Activated CD4-positive, alpha-beta T cell treated with anti-CD3 and anti-CD28 coated beads for 36 hours (primary cell): ENCODE results near the gene MCTP1. TPM values are rescaled to one million over a fixed set of nuclear protein-coding genes. Genes with fewer than 3 reads are reported as not detected.

ENCODE experiments used
- ATAC-seq: fragments of 200-7000 bp; cut with Tn5 transposase; one replicate; pipeline ENCODE4 v1.10.0; 2021; ENCODE audit warnings: mild to moderate bottlenecking, moderate library complexity
- CTCF ChIA-PET: fragments of 350-600 bp; sonication (Branson Sonifier 250); formaldehyde crosslinking; loops from one replicate; lab custom pipeline; 2021; ENCODE audit warnings: antibody characterized with exemption; lab: Charles Lee
- POLR2A ChIA-PET: fragments of 350-600 bp; sonication (Branson Sonifier 250); formaldehyde crosslinking; loops from one replicate; lab custom pipeline; 2021; ENCODE audit warnings: antibody characterized with exemption, inconsistent platforms; lab: Charles Lee
- DNase-seq: peaks from one replicate; pipeline ENCODE4 v3.0.0-alpha.2; 2020
- H3K27ac Mint-ChIP-seq: one replicate; pipeline ENCODE4 v1.8.0; 2021; ENCODE audit warnings: mixed read lengths
- H3K27me3 Mint-ChIP-seq: one replicate; pipeline ENCODE4 v1.8.0; 2021; ENCODE audit warnings: mixed read lengths
- H3K36me3 Mint-ChIP-seq: one replicate; pipeline ENCODE4 v1.8.0; 2021; ENCODE audit warnings: low read depth, mixed read lengths
- H3K4me1 Mint-ChIP-seq: one replicate; pipeline ENCODE4 v1.8.0; 2021; ENCODE audit warnings: mixed read lengths
- H3K4me3 Mint-ChIP-seq: one replicate; pipeline ENCODE4 v1.8.0; 2021; ENCODE audit warnings: mild to moderate bottlenecking, moderate library complexity, mixed read lengths
- H3K9me3 Mint-ChIP-seq: one replicate; pipeline ENCODE4 v1.8.0; 2021; ENCODE audit warnings: low read depth, mixed read lengths
- intact Hi-C, 2 experiments: fragments of 100-400 bp; cut with DNase I in 1 of 2; cut with micrococcal nuclease in 1 of 2; formaldehyde crosslinking; loops; one replicate each; pipeline versions ENCODE4 v1.14.2 to v1.15.1; 2022 to 2024; cut with DNase I, micrococcal nuclease
- total RNA-seq, 2 experiments: library from RNA; stranded (reverse); gene quantifications; one replicate each; pipeline ENCODE4 v1.2.3, GENCODE V29; 2021

The MCTP1 gene
- total RNA-seq, 2 experiments from 2014 or later, result 0.32 to 0.53 TPM

DNA sequence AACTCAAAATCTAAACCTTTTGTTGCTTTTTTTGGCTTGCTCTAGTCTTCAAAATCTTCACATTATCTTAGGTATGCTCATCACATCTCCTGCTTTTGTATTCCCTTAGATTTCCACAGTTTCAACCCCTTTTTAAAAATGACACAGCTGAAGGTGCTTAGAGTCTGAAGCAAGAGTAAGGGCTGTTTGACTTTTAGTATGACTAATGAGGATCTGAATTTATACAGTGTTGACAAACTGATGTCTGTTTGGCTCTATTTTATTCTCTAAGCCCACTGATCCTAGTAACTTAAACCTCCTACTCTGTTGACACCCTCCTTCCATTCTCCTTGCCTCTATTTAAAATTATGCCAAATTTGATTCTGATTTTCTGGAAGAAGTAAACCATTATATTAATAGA lies 200.1 kb downstream of the MCTP1 start:
- CTCF ChIA-PET, result no interaction called here

DNA sequence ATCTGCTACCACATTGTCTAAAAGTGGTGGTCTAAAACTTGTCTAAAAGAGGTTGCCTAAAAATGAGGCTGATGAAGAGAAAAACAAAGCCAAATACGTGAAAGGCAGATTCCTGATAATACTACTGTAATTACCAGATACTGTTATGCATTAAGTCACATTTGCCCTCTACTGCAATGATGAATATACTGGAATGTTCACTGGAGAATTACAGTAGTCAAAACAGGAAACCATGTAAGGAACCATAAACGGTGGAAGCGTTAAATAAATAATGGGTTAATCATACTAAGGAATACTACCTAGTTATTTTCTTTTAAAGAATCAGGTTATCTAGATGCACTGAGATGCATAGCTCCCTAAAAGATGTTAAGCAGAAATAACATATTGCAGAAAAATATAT lies 201.3 kb downstream of the MCTP1 start:
- Mint-ChIP-seq H3K9me3 (no peaks in the 10 kb centered on the region), H3K27ac (no peak overlapping the region), H3K4me3 (no peak overlapping the region), H3K36me3 (no peaks in the 10 kb centered on the region), H3K4me1 (peaks cover 13% of the 10 kb centered on the region), H3K27me3 (peaks cover 4% of the 10 kb centered on the region)
- ATAC-seq, result no peak
- DNase-seq, result no peak
- POLR2A ChIA-PET, result no interaction called here
- CTCF ChIA-PET, result no interaction called here
- intact Hi-C loops, result loop anchor here (5.0 to 10.0 kb wide), 2 partner anchors 119 to 291 kb away; no protein-coding TSS in a partner anchor

More for the DNA sequence above, 200.1 kb downstream of the MCTP1 start:
- Mint-ChIP-seq H3K27me3 (peaks cover 4% of the 10 kb centered on the region), H3K27ac (no peak overlapping the region), H3K4me3 (no peak overlapping the region), H3K36me3 (no peaks in the 10 kb centered on the region), H3K4me1 (peaks cover 13% of the 10 kb centered on the region), H3K9me3 (no peaks in the 10 kb centered on the region)
- DNase-seq, result no peak
- POLR2A ChIA-PET, result no interaction called here
- no peak for ATAC-seq
- intact Hi-C loops, result loop anchor here (5.0 to 10.0 kb wide), 2 partner anchors 120 to 292 kb away; no protein-coding TSS in a partner anchor

- DNase-seq (no peak), ATAC-seq (no peak)
- ChIA-PET POLR2A (no interaction called here), CTCF (no interaction called here)
- H3K9me3 Mint-ChIP-seq, result no peaks in the 10 kb centered on the region
- H3K4me1 Mint-ChIP-seq, result peaks cover 13% of the 10 kb centered on the region
- no peak overlapping the region for H3K27ac Mint-ChIP-seq
- no peaks in the 10 kb centered on the region for H3K36me3 Mint-ChIP-seq
- H3K27me3 Mint-ChIP-seq, result peaks cover 5% of the 10 kb centered on the region
- H3K4me3 Mint-ChIP-seq, result peak overlapping the region; percentile 11
- intact Hi-C loops, result loop anchor here (5.0 to 10.0 kb wide), 2 partner anchors 117 to 290 kb away; no protein-coding TSS in a partner anchor
Observed at GRCh38 chr5:95081982-95082381, 202.9 kb downstream of the MCTP1 start.

DNA sequence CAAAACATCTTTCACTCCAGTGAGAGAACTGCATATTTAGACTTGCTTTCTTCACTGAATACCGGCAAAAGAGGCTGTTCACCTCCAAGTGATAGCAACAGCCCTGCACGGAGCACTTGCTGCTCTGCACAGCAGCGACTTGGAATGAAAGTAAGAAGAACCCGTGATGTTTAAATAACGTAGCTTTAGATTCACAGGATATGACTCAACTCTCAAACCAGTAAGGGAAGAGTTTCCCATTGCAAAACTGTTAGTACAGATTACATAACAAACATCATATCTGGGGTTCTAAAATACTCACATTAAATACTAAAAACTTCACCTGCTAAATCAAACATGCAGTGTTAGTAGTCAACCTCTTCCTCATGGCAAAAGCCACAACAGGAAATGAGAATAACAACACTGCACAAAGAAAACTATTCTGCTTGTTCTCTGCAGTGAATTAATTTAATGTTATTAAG lies 203.4 kb downstream of the MCTP1 start:
- Mint-ChIP-seq H3K27ac (no peak overlapping the region), H3K4me1 (peaks cover 13% of the 10 kb centered on the region), H3K4me3 (peak overlapping the region; percentile 30), H3K27me3 (peaks cover 7% of the 10 kb centered on the region), H3K36me3 (no peaks in the 10 kb centered on the region), H3K9me3 (no peaks in the 10 kb centered on the region)
- intact Hi-C loops, result loop anchor here (5.0 to 10.0 kb wide), 2 partner anchors 117 to 289 kb away; no protein-coding TSS in a partner anchor
- ATAC-seq, result peak; percentile 99
- ChIA-PET POLR2A (no interaction called here), CTCF (interaction anchor here (1.3 kb wide), 1 partner anchor 104 kb away, joined by 3 read pairs; no protein-coding TSS in a partner anchor)
- peak; percentile 56 for DNase-seq

GRCh38 chr5:95080441-95080840 lies 204.5 kb downstream of the MCTP1 start:
- CTCF ChIA-PET, result interaction anchor here (1.3 kb wide), 1 partner anchor 103 kb away, joined by 3 read pairs; no protein-coding TSS in a partner anchor
- ATAC-seq, result no peak
- intact Hi-C loops, result loop anchor here (5.0 to 10.0 kb wide), 2 partner anchors 116 to 288 kb away; no protein-coding TSS in a partner anchor

DNA sequence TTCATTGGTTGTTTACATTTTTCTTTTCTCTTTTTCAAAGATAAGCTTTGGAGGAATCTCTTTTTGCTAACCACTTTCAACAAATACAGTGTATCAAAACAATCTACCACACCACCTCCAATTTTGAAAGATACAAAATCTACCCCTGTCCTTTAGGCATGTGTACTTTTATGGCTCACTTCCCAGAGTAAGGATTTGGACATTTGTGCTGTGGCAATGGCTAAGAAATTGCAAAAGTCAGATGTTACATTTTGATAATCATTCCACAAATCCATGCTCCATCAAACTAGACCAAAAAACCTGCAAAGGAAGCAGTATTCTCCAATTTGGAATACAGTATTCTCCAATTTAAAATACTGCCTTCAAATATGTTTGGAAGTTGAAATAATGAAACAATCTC lies 204.9 kb downstream of the MCTP1 start:
- CTCF ChIA-PET, result interaction anchor here (1.3 kb wide), 1 partner anchor 103 kb away, joined by 3 read pairs; no protein-coding TSS in a partner anchor
- ATAC-seq (no peak), DNase-seq (no peak)
- intact Hi-C loops, result loop anchor here (5.0 to 10.0 kb wide), 2 partner anchors 115 to 288 kb away; no protein-coding TSS in a partner anchor
- H3K4me1 Mint-ChIP-seq, result peaks cover 13% of the 10 kb centered on the region
- H3K27me3 Mint-ChIP-seq, result peaks cover 4% of the 10 kb centered on the region
- H3K4me3 Mint-ChIP-seq, result no peak overlapping the region
- POLR2A ChIA-PET, result no interaction called here
- no peak overlapping the region for H3K27ac Mint-ChIP-seq
- H3K36me3 Mint-ChIP-seq, result no peaks in the 10 kb centered on the region
- no peaks in the 10 kb centered on the region for H3K9me3 Mint-ChIP-seq

More at GRCh38 chr5:95080441-95080840, 204.5 kb downstream of the MCTP1 start:
- POLR2A ChIA-PET, result no interaction called here
- no peak for DNase-seq
- peaks cover 13% of the 10 kb centered on the region for H3K4me1 Mint-ChIP-seq
- no peaks in the 10 kb centered on the region for H3K36me3 Mint-ChIP-seq
- H3K4me3 Mint-ChIP-seq, result peak overlapping the region; percentile 35
- H3K27ac Mint-ChIP-seq, result no peak overlapping the region
- H3K27me3 Mint-ChIP-seq, result peaks cover 4% of the 10 kb centered on the region
- H3K9me3 Mint-ChIP-seq, result no peaks in the 10 kb centered on the region

DNA sequence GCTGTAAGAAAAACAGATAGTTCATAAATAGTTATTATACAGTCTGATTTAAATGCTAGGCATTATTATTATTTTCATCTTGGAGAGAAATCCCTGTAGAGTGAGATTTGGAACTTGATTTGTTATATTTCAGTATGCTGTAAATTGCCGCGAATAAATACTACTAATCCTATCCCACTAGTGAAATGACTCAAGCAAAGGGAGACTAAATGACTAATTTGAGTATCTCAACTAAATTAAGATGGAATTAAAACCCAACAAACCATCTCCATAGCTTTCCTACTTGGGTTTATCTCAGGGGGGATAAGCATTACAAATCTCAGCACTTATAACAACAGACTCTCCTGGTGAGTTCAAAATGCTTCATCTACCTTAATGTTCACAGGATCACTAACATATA lies 206.0 kb downstream of the MCTP1 start:
- CTCF ChIA-PET, result interaction anchor here (1.6 kb wide), 1 partner anchor 27 kb away, joined by 3 read pairs; no protein-coding TSS in a partner anchor
- Mint-ChIP-seq H3K36me3 (no peaks in the 10 kb centered on the region), H3K4me1 (peaks cover 13% of the 10 kb centered on the region), H3K9me3 (no peaks in the 10 kb centered on the region), H3K27me3 (peaks cover 4% of the 10 kb centered on the region), H3K27ac (no peak overlapping the region), H3K4me3 (no peak overlapping the region)
- POLR2A ChIA-PET, result no interaction called here
- DNase-seq (no peak), ATAC-seq (no peak)
- intact Hi-C loops, result no loop called here

DNA sequence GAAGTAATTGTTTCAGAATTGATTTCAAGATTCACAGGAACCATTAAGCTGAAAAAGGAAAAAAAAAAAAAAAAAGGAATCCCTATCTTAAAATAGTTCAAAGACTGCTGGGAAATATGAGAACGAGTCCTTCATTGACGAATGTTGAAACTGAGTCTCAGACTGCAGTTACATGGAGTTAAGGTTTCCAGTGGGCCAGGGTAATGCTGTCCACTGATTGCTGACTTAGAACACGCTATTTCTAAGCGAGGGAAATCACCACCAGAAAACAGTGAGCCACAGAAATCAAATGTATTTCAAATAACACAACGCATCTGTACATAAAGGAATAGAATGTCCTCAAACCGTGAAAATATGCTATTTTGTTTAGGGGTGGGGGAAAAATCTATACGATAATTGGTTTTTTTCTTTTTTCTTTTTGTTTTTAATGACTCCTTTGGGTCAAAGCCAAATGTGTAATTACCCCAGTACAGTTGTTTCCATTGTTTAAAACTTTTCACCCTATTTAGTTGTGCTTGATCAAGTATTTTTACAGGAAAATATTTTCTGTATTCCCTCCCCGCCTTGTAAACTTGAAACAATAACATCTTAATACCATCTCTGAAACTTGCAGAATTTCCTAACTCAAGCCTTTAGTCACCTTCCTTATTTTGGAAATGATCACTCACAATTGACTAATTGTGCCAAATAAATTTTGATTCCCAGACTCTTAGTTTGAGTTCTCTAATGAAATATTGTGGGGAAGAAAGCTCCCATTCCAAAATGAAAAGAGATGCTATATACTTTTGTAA lies 208.3 kb downstream of the MCTP1 start:
- Mint-ChIP-seq H3K27me3 (peaks cover 4% of the 10 kb centered on the region), H3K27ac (no peak overlapping the region)
- POLR2A ChIA-PET, result no interaction called here

DNA sequence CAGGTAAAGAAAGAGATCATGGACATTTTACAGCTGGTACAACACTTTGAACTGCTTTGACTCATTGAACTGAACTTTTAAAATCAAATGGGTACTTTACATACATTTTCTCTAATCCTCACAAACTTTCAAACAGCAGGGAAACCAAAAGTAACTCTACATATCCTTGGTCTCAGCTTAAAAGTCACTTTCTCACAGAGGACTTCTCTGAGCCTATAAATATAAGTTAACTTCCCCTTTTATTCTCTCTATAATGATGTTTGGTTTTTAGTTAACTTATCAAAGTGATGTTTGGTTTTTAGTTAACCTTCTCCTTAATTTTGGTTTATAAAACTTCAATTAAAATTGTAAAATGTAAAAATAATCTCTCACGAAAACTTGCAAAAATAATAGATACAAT lies 209.8 kb downstream of the MCTP1 start:
- Mint-ChIP-seq H3K4me3 (no peak overlapping the region), H3K27ac (no peak overlapping the region), H3K4me1 (peaks cover 2% of the 10 kb centered on the region), H3K36me3 (no peaks in the 10 kb centered on the region), H3K9me3 (no peaks in the 10 kb centered on the region), H3K27me3 (peaks cover 4% of the 10 kb centered on the region)
- intact Hi-C loops, result no loop called here
- ChIA-PET POLR2A (no interaction called here), CTCF (no interaction called here)
- no peak for ATAC-seq
- no peak for DNase-seq

More for the DNA sequence above, 208.3 kb downstream of the MCTP1 start:
- intact Hi-C loops, result no loop called here
- CTCF ChIA-PET, result no interaction called here
- Mint-ChIP-seq H3K36me3 (no peaks in the 10 kb centered on the region), H3K4me1 (peaks cover 7% of the 10 kb centered on the region), H3K9me3 (no peaks in the 10 kb centered on the region), H3K4me3 (no peak overlapping the region)
- no peak for ATAC-seq
- no peak for DNase-seq

GRCh38 chr5:95072281-95072680 lies 212.6 kb downstream of the MCTP1 start:
- Mint-ChIP-seq H3K9me3 (no peaks in the 10 kb centered on the region), H3K4me3 (no peak overlapping the region), H3K36me3 (no peaks in the 10 kb centered on the region), H3K27ac (no peak overlapping the region), H3K4me1 (peaks cover 5% of the 10 kb centered on the region), H3K27me3 (peaks cover 2% of the 10 kb centered on the region)
- ChIA-PET POLR2A (no interaction called here), CTCF (interaction anchor here (0.6 to 0.9 kb wide), 3 partner anchors 16 to 224 kb away, joined by 3 to 7 read pairs (median 3); no protein-coding TSS in a partner anchor)
- intact Hi-C loops, result no loop called here
- ATAC-seq (no peak), DNase-seq (no peak)

- Mint-ChIP-seq H3K4me1 (peaks cover 5% of the 10 kb centered on the region), H3K27ac (no peak overlapping the region), H3K27me3 (no peaks in the 10 kb centered on the region), H3K9me3 (no peaks in the 10 kb centered on the region), H3K4me3 (no peak overlapping the region), H3K36me3 (no peaks in the 10 kb centered on the region)
- intact Hi-C loops, result no loop called here
- POLR2A ChIA-PET, result no interaction called here
- no peak for DNase-seq
- CTCF ChIA-PET, result interaction anchor here (0.6 kb wide), 1 partner anchor 191 kb away, joined by 3 read pairs; no protein-coding TSS in a partner anchor
- no peak for ATAC-seq
Observed at GRCh38 chr5:95070866-95071265, 214.0 kb downstream of the MCTP1 start.
